GM18517 (cell line): ENCODE results near the gene SIGLEC15.
"Not testable (repeated sequence)": the region's sequence is repeated elsewhere in the genome, so short reads cannot be mapped to it uniquely, and the experiment has no call there.

Source experiments
- ATAC-seq: cut with Tn5 transposase; IDR thresholded peaks from one replicate; pipeline ENCODE4 v1.9.1; 2021; ENCODE audit warnings: mild to moderate bottlenecking, moderate library complexity; ENCODE audit not compliant: unreplicated experiment

SIGLEC15 gene

GRCh38 chr18:45818765-45819164, 6.7 kb upstream of the SIGLEC15 start:
- ATAC-seq, result not testable (repeated sequence)

GRCh38 chr18:45820106-45820745, 5.2 kb upstream of the SIGLEC15 start:
- ATAC-seq, result no peak

GRCh38 chr18:45821026-45821425, 4.4 kb upstream of the SIGLEC15 start:
- no peak for ATAC-seq

GRCh38 chr18:45821711-45822110, 3.8 kb upstream of the SIGLEC15 start:
- ATAC-seq, result no peak

- ATAC-seq, result no peak
Observed at GRCh38 chr18:45826084-45826483, 609 bp downstream of the SIGLEC15 start.

- not testable (repeated sequence) for ATAC-seq
Observed at GRCh38 chr18:45826716-45827115, 1.2 kb downstream of the SIGLEC15 start.

GRCh38 chr18:45828917-45829811, 3.7 kb downstream of the SIGLEC15 start:
- no peak for ATAC-seq

GRCh38 chr18:45829855-45830254, 4.4 kb downstream of the SIGLEC15 start:
- no peak for ATAC-seq

GRCh38 chr18:45830917-45831316, 5.4 kb downstream of the SIGLEC15 start:
- no peak for ATAC-seq

GRCh38 chr18:45833846-45834245, 8.4 kb downstream of the SIGLEC15 start:
- ATAC-seq, result no peak

- ATAC-seq, result no peak
Observed at GRCh38 chr18:45834306-45834705, 8.8 kb downstream of the SIGLEC15 start.

GRCh38 chr18:45835057-45835636, 9.7 kb downstream of the SIGLEC15 start:
- no peak for ATAC-seq

GRCh38 chr18:45836242-45837205, 11.0 kb downstream of the SIGLEC15 start:
- no peak for ATAC-seq

GRCh38 chr18:45837283-45838070, 12.0 kb downstream of the SIGLEC15 start:
- ATAC-seq, result peak; percentile 46

- no peak for ATAC-seq
Observed at GRCh38 chr18:45838302-45839070, 13.0 kb downstream of the SIGLEC15 start.

GRCh38 chr18:45839414-45840395, 14.2 kb downstream of the SIGLEC15 start:
- ATAC-seq, result no peak

GRCh38 chr18:45841060-45841764, 15.7 kb downstream of the SIGLEC15 start:
- ATAC-seq, result no peak
